ENCODE data around the gene MTA2. TPM values are rescaled to one million over a fixed set of nuclear protein-coding genes. Genes with fewer than 3 reads are reported as not detected.

The MTA2 gene
- total RNA-seq, 4 donors from 2014 or later, result 37.9 to 120 (median 78.2) TPM

GRCh38 chr11:62575156-62575555, 26.5 kb downstream of the MTA2 start:
- H3K27ac ChIP-seq, result peak overlapping the region; percentile 95 to 99
- H3K4me1 ChIP-seq, result peaks cover 0 to 12% of the 10 kb centered on the region in 2 donors
- no peaks in the 10 kb centered on the region for H3K36me3 ChIP-seq
- TF ChIP-seq, protein P1, sequence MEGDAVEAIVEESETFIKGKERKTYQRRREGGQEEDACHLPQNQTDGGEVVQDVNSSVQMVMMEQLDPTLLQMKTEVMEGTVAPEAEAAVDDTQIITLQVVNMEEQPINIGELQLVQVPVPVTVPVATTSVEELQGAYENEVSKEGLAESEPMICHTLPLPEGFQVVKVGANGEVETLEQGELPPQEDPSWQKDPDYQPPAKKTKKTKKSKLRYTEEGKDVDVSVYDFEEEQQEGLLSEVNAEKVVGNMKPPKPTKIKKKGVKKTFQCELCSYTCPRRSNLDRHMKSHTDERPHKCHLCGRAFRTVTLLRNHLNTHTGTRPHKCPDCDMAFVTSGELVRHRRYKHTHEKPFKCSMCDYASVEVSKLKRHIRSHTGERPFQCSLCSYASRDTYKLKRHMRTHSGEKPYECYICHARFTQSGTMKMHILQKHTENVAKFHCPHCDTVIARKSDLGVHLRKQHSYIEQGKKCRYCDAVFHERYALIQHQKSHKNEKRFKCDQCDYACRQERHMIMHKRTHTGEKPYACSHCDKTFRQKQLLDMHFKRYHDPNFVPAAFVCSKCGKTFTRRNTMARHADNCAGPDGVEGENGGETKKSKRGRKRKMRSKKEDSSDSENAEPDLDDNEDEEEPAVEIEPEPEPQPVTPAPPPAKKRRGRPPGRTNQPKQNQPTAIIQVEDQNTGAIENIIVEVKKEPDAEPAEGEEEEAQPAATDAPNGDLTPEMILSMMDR (IDR thresholded peaks at IDR 0.05), result no peak
- TF ChIP-seq POLR2A (IDR thresholded peaks at IDR 0.05), result no peak
- H3K27me3 ChIP-seq, result no peaks in the 10 kb centered on the region
- intact Hi-C loops (cut with DNase I; ENCODE audit: low total_unique reads), result no loop called here
- H3K4me3 ChIP-seq, result peak overlapping the region; percentile 62 to 95
- peak in 1 of 2 donors; percentile 36 for DNase-seq
- no peaks in the 10 kb centered on the region for H3K9me3 ChIP-seq

- TF ChIP-seq POLR2A (IDR thresholded peaks at IDR 0.05), result no peak
- TF ChIP-seq, protein P1 (IDR thresholded peaks at IDR 0.05), result no peak
- Histone ChIP-seq H3K4me3 (peak overlapping the region; percentile 62 to 95), H3K27ac (peak overlapping the region; percentile 95 to 99), H3K4me1 (peaks cover 0 to 12% of the 10 kb centered on the region in 2 donors), H3K27me3 (no peaks in the 10 kb centered on the region), H3K9me3 (no peaks in the 10 kb centered on the region), H3K36me3 (no peaks in the 10 kb centered on the region)
- DNase-seq, result peak; percentile 58 to 64
- intact Hi-C loops (cut with DNase I; ENCODE audit: low total_unique reads), result no loop called here
Measured at GRCh38 chr11:62574363-62575071, 27.1 kb downstream of the MTA2 start.

DNA sequence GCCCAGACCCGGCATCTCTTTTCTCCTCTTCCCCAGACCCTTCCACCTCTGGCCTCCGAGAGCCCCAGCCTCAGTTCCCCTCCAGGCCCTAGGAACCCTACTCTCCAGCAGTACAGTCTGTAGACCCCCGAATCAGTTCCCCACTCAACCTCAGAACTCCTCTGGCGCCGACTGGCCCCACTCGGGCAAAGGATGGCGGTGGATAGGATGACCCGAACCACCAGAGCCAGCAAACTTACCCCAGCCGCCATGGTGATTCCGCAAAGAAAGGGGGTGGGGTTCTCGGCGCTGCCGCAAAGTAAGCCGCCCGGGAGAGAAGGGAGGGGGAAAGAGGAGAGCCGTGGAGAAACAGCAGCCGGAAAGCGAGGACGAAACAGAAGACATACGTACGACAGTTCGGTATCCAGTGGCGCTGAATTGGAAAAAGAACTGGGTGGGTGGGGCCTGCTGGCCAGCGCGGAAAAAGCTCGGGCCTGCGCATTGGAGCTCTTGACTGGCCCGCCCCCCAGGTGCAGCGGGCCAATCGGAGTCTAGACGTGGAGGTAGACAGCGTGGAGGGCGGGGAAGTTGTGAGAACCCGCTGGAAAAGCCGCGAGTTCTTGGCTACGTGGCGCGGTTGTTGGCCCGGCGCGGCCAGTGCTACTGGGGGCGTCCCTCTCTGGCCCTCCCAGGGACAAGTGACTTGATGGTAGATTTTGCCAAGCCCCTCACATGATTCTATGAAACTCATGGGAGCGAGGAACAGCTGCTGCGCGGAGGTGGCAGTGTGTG, 27.9 kb downstream of the MTA2 start, which contains the start of gene EEF1G:
Gene EEF1G (minus strand): TSS at position 300 of the 771 bp plus-strand sequence. CDS start 49 bp downstream, at position 251.
- TF ChIP-seq, protein P1 (IDR thresholded peaks at IDR 0.05), result peak in 2 of 4 experiments; percentile 10 to 20
- TF ChIP-seq POLR2A (IDR thresholded peaks at IDR 0.05), result peak; percentile 85 to 97
- Histone ChIP-seq H3K27me3 (no peaks in the 10 kb centered on the region), H3K4me1 (peaks cover 0 to 12% of the 10 kb centered on the region in 2 donors), H3K27ac (peak within 1 kb of the TSS; percentile 95 to 99), H3K36me3 (no peaks in the 10 kb centered on the region), H3K4me3 (peak within 1 kb of the TSS; percentile 62 to 95), H3K9me3 (no peaks in the 10 kb centered on the region)
- DNase-seq, result peak; percentile 99
- intact Hi-C loops (cut with DNase I; ENCODE audit: low total_unique reads), result no loop called here

GRCh38 chr11:62573006-62573591, 28.6 kb downstream of the MTA2 start:
- Histone ChIP-seq H3K27me3 (no peaks in the 10 kb centered on the region), H3K4me1 (peaks cover 0 to 12% of the 10 kb centered on the region in 2 donors), H3K4me3 (peak overlapping the region; percentile 57 to 95), H3K27ac (peak overlapping the region; percentile 77 to 90), H3K36me3 (no peaks in the 10 kb centered on the region), H3K9me3 (no peaks in the 10 kb centered on the region)
- intact Hi-C loops (cut with DNase I; ENCODE audit: low total_unique reads), result no loop called here
- no peak for DNase-seq
- no peak for TF ChIP-seq POLR2A (IDR thresholded peaks at IDR 0.05)
- TF ChIP-seq, protein P1 (IDR thresholded peaks at IDR 0.05), result no peak

Data from uterus (tissue), 4 donors.